DND-41 (cell line): Measurements from ENCODE around the gene KIAA0408.
A peak's percentile ranks its signal among the peaks of the same experiment; 100 is the strongest.

Experiments used
- ATAC-seq: fragments of 200-7000 bp; cut with Tn5 transposase; 3 replicates; pipeline ENCODE4 v1.9.1; 2021; ENCODE audit warnings: low read depth; ENCODE audit not compliant: insufficient read depth
- DNase-seq: peaks from one replicate; pipeline ENCODE4 v3.0.0-alpha.2; 2020
- H2AFZ ChIP-seq: 2 replicates; pipeline ENCODE4 v1.6.0; 2012; ENCODE audit warnings: low read depth, low read length
- H3K27ac ChIP-seq: 2 replicates; pipeline ENCODE4 v1.5.1; 2012; ENCODE audit warnings: low read length, inconsistent platforms
- H3K27me3 ChIP-seq: fragments of 200-600 bp; sonication (generic); 2 replicates; pipeline ENCODE4 v1.6.0; 2012; ENCODE audit warnings: low read length, mild to moderate bottlenecking, inconsistent platforms; ENCODE audit not compliant: insufficient read depth, poor library complexity
- H3K36me3 ChIP-seq: 2 replicates; pipeline ENCODE4 v1.5.1; 2012; ENCODE audit warnings: low read length, inconsistent platforms; ENCODE audit not compliant: insufficient read depth
- H3K4me1 ChIP-seq: 2 replicates; pipeline ENCODE4 v1.5.1; 2012; ENCODE audit warnings: mild to moderate bottlenecking, low read length; ENCODE audit not compliant: insufficient read depth
- H3K4me2 ChIP-seq: 2 replicates; pipeline ENCODE4 v1.6.0; 2012; ENCODE audit warnings: mild to moderate bottlenecking, moderate library complexity, low read length, inconsistent platforms; ENCODE audit not compliant: insufficient read depth
- H3K4me3 ChIP-seq, 2 experiments: fragments of 200-600 bp in 1 of 2; shearing (Covaris generic) in 1 of 2; 2 replicates each; pipeline ENCODE4 v1.5.1; 2012 to 2016; ENCODE audit warnings: inconsistent platforms in 2 of 2, low read length in 2 of 2, mild to moderate bottlenecking in 2 of 2, low read depth in 1 of 2, moderate library complexity in 1 of 2
- H3K79me2 ChIP-seq: 2 replicates; pipeline ENCODE4 v1.6.0; 2012; ENCODE audit warnings: low read length, inconsistent platforms; ENCODE audit not compliant: insufficient read depth
- H3K9ac ChIP-seq: 2 replicates; pipeline ENCODE4 v1.6.0; 2012; ENCODE audit warnings: low read depth, mild to moderate bottlenecking, inconsistent platforms, low read length, moderate library complexity
- H3K9me3 ChIP-seq: 2 replicates; pipeline ENCODE4 v1.5.1; 2012; ENCODE audit warnings: low read length, moderate library complexity, mild to moderate bottlenecking, inconsistent platforms; ENCODE audit not compliant: insufficient read depth, severe bottlenecking
- H4K20me1 ChIP-seq: 2 replicates; pipeline ENCODE4 v1.6.0; 2012; ENCODE audit warnings: low read length; ENCODE audit not compliant: insufficient read depth
- EZH2 ChIP-seq: IDR thresholded peaks from 3 replicates; pipeline ENCODE4 v1.6.1; 2012; ENCODE audit warnings: borderline replicate concordance, low read depth, mild to moderate bottlenecking, moderate library complexity, low read length, inconsistent platforms; ENCODE audit not compliant: severe bottlenecking
- TF ChIP-seq, protein P1 (sequence below): IDR thresholded peaks from 2 replicates; pipeline ENCODE4 v1.5.1; 2012; ENCODE audit warnings: borderline replicate concordance, low read length, moderate library complexity, mild to moderate bottlenecking; ENCODE audit not compliant: poor library complexity, severe bottlenecking; ENCODE audit errors: extremely low read depth

The KIAA0408 gene

DNA sequence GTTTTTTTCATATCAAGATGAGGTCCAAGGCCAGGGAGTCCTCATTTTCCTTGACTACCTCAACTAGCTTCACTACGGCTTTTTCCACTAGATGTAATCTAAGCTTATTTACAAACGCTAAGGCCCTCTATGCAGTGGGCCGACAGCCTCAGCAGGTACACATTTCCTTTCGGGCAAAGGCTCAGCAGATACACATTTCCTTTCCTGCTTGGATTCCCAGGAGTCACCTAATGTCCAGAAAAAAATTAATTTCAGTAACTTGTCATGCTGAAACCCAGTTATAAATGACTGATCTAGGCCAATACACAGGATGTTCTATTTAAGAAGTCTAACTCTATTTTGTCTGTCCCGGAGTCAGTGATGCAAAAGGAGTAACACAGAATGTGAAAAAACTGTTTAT lies 7.2 kb upstream of the KIAA0408 start:
- no peak overlapping the region for H3K4me2 ChIP-seq
- TF ChIP-seq, protein P1, sequence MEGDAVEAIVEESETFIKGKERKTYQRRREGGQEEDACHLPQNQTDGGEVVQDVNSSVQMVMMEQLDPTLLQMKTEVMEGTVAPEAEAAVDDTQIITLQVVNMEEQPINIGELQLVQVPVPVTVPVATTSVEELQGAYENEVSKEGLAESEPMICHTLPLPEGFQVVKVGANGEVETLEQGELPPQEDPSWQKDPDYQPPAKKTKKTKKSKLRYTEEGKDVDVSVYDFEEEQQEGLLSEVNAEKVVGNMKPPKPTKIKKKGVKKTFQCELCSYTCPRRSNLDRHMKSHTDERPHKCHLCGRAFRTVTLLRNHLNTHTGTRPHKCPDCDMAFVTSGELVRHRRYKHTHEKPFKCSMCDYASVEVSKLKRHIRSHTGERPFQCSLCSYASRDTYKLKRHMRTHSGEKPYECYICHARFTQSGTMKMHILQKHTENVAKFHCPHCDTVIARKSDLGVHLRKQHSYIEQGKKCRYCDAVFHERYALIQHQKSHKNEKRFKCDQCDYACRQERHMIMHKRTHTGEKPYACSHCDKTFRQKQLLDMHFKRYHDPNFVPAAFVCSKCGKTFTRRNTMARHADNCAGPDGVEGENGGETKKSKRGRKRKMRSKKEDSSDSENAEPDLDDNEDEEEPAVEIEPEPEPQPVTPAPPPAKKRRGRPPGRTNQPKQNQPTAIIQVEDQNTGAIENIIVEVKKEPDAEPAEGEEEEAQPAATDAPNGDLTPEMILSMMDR = no peak
- TF ChIP-seq EZH2 = no peak
- no peaks in the 10 kb centered on the region for H3K36me3 ChIP-seq
- H3K4me3 ChIP-seq = no peak overlapping the region
- H3K9ac ChIP-seq = no peak overlapping the region
- no peaks in the 10 kb centered on the region for H3K9me3 ChIP-seq
- no peaks in the 10 kb centered on the region for H3K79me2 ChIP-seq
- ATAC-seq (no peak), DNase-seq (no peak)
- H3K4me1 ChIP-seq = no peaks in the 10 kb centered on the region
- no peaks in the 10 kb centered on the region for H3K27me3 ChIP-seq
- no peak overlapping the region for H2AFZ ChIP-seq
- H4K20me1 ChIP-seq = no peaks in the 10 kb centered on the region
- no peak overlapping the region for H3K27ac ChIP-seq

DNA sequence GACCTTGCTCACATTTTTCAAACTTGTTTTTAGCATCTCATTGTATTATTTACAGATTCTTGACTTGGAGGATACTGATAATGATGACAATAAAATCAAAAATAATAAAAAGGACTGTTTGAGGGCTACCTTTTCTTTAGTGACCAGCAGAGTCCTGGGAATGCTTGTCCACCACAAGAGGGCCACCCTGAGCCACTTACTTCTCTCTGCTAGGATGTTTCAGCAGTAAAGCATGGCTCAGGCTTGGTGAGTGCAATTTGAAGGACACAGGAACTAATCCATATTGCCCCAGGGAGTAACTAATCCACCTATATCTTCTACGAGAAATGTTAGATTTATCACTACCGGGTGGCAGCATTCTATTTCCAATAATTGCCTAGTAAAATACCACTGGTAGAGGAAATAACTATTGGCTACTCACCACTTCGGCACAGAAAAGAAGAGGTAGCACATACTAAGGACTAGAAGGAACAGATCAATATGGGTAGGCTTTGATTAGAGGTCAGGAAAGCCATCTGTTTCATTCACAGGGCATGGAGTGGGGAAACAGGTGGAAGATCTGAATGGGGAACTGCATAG lies 5.8 kb upstream of the KIAA0408 start:
- H3K4me1 ChIP-seq = no peaks in the 10 kb centered on the region
- no peaks in the 10 kb centered on the region for H4K20me1 ChIP-seq
- no peak overlapping the region for H3K4me3 ChIP-seq
- no peak overlapping the region for H3K4me2 ChIP-seq
- ATAC-seq (peak; percentile 81), DNase-seq (peak; percentile 54)
- no peaks in the 10 kb centered on the region for H3K9me3 ChIP-seq
- H3K27ac ChIP-seq = no peak overlapping the region
- H3K27me3 ChIP-seq = peaks cover 3% of the 10 kb centered on the region
- no peaks in the 10 kb centered on the region for H3K36me3 ChIP-seq
- no peaks in the 10 kb centered on the region for H3K79me2 ChIP-seq
- no peak overlapping the region for H3K9ac ChIP-seq
- H2AFZ ChIP-seq = no peak overlapping the region
- no peak for TF ChIP-seq EZH2
- TF ChIP-seq, protein P1 = peak; percentile 80

DNA sequence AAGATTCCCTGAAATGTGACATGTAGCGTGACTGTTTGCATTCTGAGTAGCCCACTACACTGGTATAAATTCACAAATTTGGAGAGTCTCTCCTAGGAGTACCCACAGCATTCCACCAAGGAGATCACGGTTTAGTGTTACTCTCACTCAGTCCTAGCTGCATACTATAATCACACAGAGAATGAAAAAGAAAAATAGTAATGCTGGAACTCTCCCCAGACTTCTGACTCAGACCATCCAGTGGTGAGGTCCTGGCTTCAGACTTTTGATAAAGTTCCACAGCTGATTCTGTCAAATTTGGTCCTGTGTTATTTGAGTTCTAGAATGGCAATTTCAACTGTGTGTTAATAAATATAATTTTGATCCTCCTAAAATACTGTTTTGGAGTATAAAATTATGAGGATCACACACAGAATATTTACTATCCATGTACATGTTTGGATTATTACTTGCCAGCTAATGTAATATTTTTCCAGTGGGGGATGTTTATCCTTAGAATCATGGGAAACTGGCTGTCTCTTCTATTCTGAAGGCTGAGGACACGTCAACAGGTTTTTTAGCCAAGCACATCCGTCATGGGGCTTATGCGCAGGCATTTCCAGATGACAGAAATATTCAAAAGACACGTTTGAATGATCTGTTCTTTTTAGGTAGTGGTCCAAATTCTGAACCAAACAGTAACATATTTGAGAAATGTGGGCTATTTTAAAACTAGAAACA lies 5.1 kb upstream of the KIAA0408 start:
- Histone ChIP-seq H3K36me3 (no peaks in the 10 kb centered on the region), H3K9me3 (no peaks in the 10 kb centered on the region), H2AFZ (no peak overlapping the region), H3K4me3 (no peak overlapping the region), H3K27me3 (peaks cover 3% of the 10 kb centered on the region), H3K79me2 (no peaks in the 10 kb centered on the region), H4K20me1 (no peaks in the 10 kb centered on the region), H3K4me1 (no peaks in the 10 kb centered on the region), H3K9ac (no peak overlapping the region), H3K4me2 (no peak overlapping the region), H3K27ac (no peak overlapping the region)
- no peak for DNase-seq
- TF ChIP-seq, protein P1 = no peak
- no peak for TF ChIP-seq EZH2
- no peak for ATAC-seq

DNA sequence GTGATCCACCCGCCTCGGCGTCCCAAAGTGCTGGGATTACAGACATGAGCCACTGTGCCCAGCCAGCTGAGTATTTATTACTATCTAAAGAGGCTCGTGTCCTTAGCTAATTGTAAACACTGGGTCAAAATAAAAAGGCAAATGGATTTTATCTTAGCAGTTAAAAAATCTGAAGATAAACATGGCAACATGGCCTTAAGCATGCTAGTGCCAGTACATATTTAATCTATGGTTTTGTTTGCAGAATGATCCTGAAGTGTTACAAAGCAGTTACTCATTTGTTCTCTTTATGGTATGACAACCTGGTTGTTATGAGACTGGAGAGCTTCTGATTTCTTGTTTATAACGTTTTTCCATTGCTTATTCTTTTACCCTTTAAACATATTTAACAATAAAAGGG lies 3.9 kb upstream of the KIAA0408 start:
- DNase-seq (no peak), ATAC-seq (no peak)
- Histone ChIP-seq H2AFZ (no peak overlapping the region), H3K4me2 (no peak overlapping the region), H3K36me3 (no peaks in the 10 kb centered on the region), H3K27me3 (peaks cover 3% of the 10 kb centered on the region), H3K27ac (no peak overlapping the region), H3K4me3 (no peak overlapping the region), H3K4me1 (no peaks in the 10 kb centered on the region), H4K20me1 (no peaks in the 10 kb centered on the region), H3K9me3 (no peaks in the 10 kb centered on the region), H3K9ac (no peak overlapping the region), H3K79me2 (no peaks in the 10 kb centered on the region)
- TF ChIP-seq EZH2 = no peak
- TF ChIP-seq, protein P1 = no peak
